CD4-positive, alpha-beta memory T cell (primary cell): Measurements from ENCODE around the gene SLC43A2. TPM values are rescaled to one million over a fixed set of nuclear protein-coding genes. Genes with fewer than 3 reads are reported as not detected.

ENCODE experiments used
- CTCF ChIA-PET: fragments of 350-600 bp; sonication (Branson Sonifier 250); formaldehyde crosslinking; loops from one replicate; lab custom pipeline; 2021; ENCODE audit warnings: inconsistent platforms; ENCODE audit not compliant: partially characterized antibody; lab: Charles Lee
- POLR2A ChIA-PET: fragments of 350-600 bp; sonication (Branson Sonifier 250); formaldehyde crosslinking; loops from one replicate; lab custom pipeline; 2021; ENCODE audit not compliant: partially characterized antibody; lab: Charles Lee
- DNase-seq, 5 donors: peaks; one replicate each; pipeline versions ENCODE4 v3.0.0 to v3.0.0-alpha.2; 2020 to 2022; ENCODE audit warnings: mixed read lengths in 1 of 5
- H3K27ac ChIP-seq: one replicate; pipeline ENCODE4 v1.7.0; 2013; ENCODE audit warnings: low read depth, low read length
- H3K27me3 ChIP-seq: 2 replicates; pipeline ENCODE4 v1.7.0; 2013; ENCODE audit warnings: mild to moderate bottlenecking, low read length, moderate library complexity; ENCODE audit not compliant: insufficient read depth
- H3K36me3 ChIP-seq: 2 replicates; pipeline ENCODE4 v1.7.0; 2013; ENCODE audit warnings: mild to moderate bottlenecking, low read length, moderate library complexity; ENCODE audit not compliant: insufficient read depth
- H3K4me1 ChIP-seq: 2 replicates; pipeline ENCODE4 v1.7.0; 2013; ENCODE audit warnings: mild to moderate bottlenecking, low read length, moderate library complexity; ENCODE audit not compliant: insufficient read depth
- H3K4me3 ChIP-seq, 2 donors: one replicate each; pipeline ENCODE4 v1.7.0; 2013; ENCODE audit warnings: low read length in 2 of 2, mild to moderate bottlenecking in 1 of 2
- H3K9me3 ChIP-seq, 2 donors: one replicate each; pipeline ENCODE4 v1.7.0; 2013; ENCODE audit warnings: low read length in 2 of 2, control low read depth in 1 of 2; ENCODE audit not compliant: control insufficient read depth in 1 of 2
- H3K27ac Mint-ChIP-seq, 7 donors: one replicate each; pipeline ENCODE4 v1.8.0; 2020 to 2021; ENCODE audit warnings: mixed read lengths in 7 of 7, mild to moderate bottlenecking in 6 of 7, inconsistent platforms in 3 of 7, moderate library complexity in 3 of 7
- H3K27me3 Mint-ChIP-seq, 2 donors: one replicate each; pipeline ENCODE4 v1.8.0; 2020 to 2021; ENCODE audit warnings: mixed read lengths in 2 of 2
- H3K36me3 Mint-ChIP-seq, 2 donors: one replicate each; pipeline ENCODE4 v1.8.0; 2020 to 2021; ENCODE audit warnings: mixed read lengths in 2 of 2, inconsistent platforms in 1 of 2, mild to moderate bottlenecking in 1 of 2
- H3K4me1 Mint-ChIP-seq, 4 donors: one replicate each; pipeline ENCODE4 v1.8.0; 2020 to 2021; ENCODE audit warnings: mixed read lengths in 4 of 4, mild to moderate bottlenecking in 1 of 4
- H3K4me3 Mint-ChIP-seq, 8 donors: one replicate each; pipeline ENCODE4 v1.8.0; 2020 to 2021; ENCODE audit warnings: mixed read lengths in 8 of 8, mild to moderate bottlenecking in 7 of 8, moderate library complexity in 6 of 8, inconsistent platforms in 3 of 8
- H3K9me3 Mint-ChIP-seq, 8 donors: one replicate each; pipeline ENCODE4 v1.8.0; 2020 to 2021; ENCODE audit warnings: mixed read lengths in 8 of 8, mild to moderate bottlenecking in 5 of 8, inconsistent platforms in 3 of 8, moderate library complexity in 1 of 8
- intact Hi-C: fragments of 100-400 bp; cut with micrococcal nuclease; formaldehyde crosslinking; loops from one replicate; pipeline ENCODE4 v1.15.1; 2023
- polyA plus RNA-seq, 2 donors: library from polyadenylated mRNA; unstranded; fragments of 300-500 nt; fragmentation: Illumina TruSeq; gene quantifications; one replicate each; pipeline ENCODE4 v1.2.3, GENCODE V29; 2021
- total RNA-seq, 2 experiments: library from RNA; stranded (reverse); gene quantifications; one replicate each; pipeline ENCODE4 v1.2.3, GENCODE V29; 2021

The SLC43A2 gene
- total and polyA plus RNA-seq, 4 experiments from 2014 or later, result 0.56 to 3.3 (median 1.3) TPM

DNA sequence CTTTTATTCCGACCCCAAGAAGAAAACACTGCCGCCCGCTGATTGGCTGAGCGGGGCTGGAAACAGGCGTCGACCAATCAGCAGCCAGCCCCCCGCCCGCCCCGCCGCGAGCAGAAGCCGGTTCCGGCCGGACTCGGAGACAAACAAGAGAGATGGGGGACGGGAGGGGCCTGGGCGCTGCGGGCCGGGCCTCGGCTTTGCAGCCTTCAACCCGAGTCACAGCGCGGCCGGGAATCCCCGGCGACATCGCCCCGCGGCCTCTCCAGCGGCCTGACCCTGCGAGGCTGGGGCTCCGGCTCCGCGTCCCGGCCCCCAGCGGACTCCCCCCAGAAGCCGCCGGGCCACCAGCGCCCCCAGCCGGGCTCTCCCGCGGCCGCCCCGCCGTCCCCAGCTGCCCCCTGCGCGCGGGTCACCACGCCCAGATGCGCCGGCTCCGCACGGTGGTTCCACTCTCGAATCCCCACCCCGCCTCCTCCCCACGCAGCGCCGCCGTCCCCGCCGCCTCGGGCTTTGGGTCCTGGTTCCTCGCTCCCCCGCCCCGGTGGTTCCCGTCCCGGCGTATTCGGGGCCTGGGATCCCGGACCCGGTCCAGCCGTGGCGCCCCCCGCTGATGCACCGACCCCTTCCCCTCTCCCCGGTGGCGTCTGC lies 346 bp upstream of the SLC43A2 start:
- H3K27me3 Mint-ChIP-seq, result peaks cover 1% of the 10 kb centered on the region in 2 donors
- peaks cover 0 to 6% of the 10 kb centered on the region in 2 donors for H3K36me3 Mint-ChIP-seq
- intact Hi-C loops, result loop anchor here (1.0 to 5.0 kb wide), 6 partner anchors 20 to 264 kb away; partner anchors contain the start of genes CRK, INPP5K, PITPNA and RILP
- peaks cover 8% of the 10 kb centered on the region for H3K27me3 ChIP-seq
- DNase-seq, result peak; percentile 83 to 90 (median 85)
- CTCF ChIA-PET, result interaction anchor here (0.8 to 4.1 kb wide), 9 partner anchors 9 to 277 kb away, joined by 3 to 21 read pairs (median 4); partner anchors contain the start of gene INPP5K
- H3K36me3 ChIP-seq, result no peaks in the 10 kb centered on the region
- H3K27ac Mint-ChIP-seq, result peak overlapping the region; percentile 75 to 96 (median 86)
- H3K4me1 ChIP-seq, result peaks cover 22% of the 10 kb centered on the region
- no peaks in the 10 kb centered on the region for H3K9me3 ChIP-seq
- H3K27ac ChIP-seq, result peak overlapping the region; percentile 44
- peaks cover 3 to 27% (median 12%) of the 10 kb centered on the region in 4 donors for H3K4me1 Mint-ChIP-seq
- peak overlapping the region; percentile 57 to 73 for H3K4me3 ChIP-seq
- H3K4me3 Mint-ChIP-seq, result peak overlapping the region; percentile 87 to 99 (median 92)
- no peaks in the 10 kb centered on the region for H3K9me3 Mint-ChIP-seq
- POLR2A ChIA-PET, result interaction anchor here (0.9 to 3.3 kb wide), 16 partner anchors 10 to 335 kb away, joined by 3 to 22 read pairs (median 4); partner anchors contain the start of genes CRK, INPP5K, PITPNA and RILP

DNA sequence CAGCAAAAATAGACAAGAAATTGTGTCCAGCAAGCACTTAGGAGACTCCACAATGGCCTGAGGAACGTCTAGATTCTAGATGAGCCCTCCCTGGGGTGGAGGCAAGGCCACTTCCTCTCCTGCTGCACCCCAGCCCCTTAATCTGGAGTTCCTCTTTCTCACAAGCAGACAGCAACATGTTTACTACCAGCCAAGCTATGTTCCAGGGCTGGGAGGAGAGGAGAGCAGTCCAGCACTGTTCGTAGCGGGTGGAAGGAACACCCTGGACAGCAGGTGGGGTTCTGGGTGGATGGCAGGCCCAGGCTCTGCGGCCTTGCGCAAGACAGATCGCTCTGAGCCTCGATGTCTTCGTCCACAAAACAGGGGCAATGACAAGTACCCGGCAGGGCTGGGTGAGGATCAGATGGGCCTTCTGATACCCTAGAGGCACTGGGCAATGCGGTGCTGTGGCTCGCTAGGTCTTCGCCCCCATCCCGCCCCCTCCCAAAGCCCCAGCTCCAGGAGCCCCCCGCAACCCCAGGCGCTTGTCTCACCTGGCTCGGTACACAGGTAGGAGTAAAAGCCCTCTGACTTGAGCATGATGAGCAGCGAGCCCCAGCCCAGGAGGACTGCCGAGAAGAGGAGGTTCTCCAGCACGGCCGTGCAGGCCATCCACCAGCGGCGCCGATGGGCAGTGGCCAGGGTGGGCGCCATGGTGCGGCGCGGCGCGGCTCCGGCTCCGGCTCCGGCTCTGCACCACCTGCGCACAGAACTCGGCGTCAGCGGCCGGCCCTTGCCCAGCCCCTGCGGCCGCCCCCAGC lies 1.3 kb downstream of the SLC43A2 start:
- Histone ChIP-seq H3K4me3 (peak overlapping the region in 1 of 2 donors; percentile 73), H3K27ac (no peak overlapping the region), H3K4me1 (peaks cover 22% of the 10 kb centered on the region), H3K36me3 (no peaks in the 10 kb centered on the region), H3K27me3 (peaks cover 8% of the 10 kb centered on the region), H3K9me3 (no peaks in the 10 kb centered on the region)
- peak overlapping the region; percentile 78 to 86 (median 80) for H3K4me3 Mint-ChIP-seq
- peaks cover 0 to 6% of the 10 kb centered on the region in 2 donors for H3K36me3 Mint-ChIP-seq
- H3K4me1 Mint-ChIP-seq, result peaks cover 3 to 27% (median 12%) of the 10 kb centered on the region in 4 donors
- H3K27ac Mint-ChIP-seq, result peak overlapping the region in 4 of 7 donors; percentile 18 to 68 (median 42)
- CTCF ChIA-PET, result interaction anchor here (4.1 kb wide), 1 partner anchor 262 kb away, joined by 21 read pairs; no protein-coding TSS in a partner anchor
- peaks cover 1% of the 10 kb centered on the region in 2 donors for H3K27me3 Mint-ChIP-seq
- POLR2A ChIA-PET, result interaction anchor here (0.8 to 3.3 kb wide), 11 partner anchors 11 to 333 kb away, joined by 3 to 22 read pairs (median 4); partner anchors contain the start of genes INPP5K, PITPNA, RILP and WDR81
- no peaks in the 10 kb centered on the region for H3K9me3 Mint-ChIP-seq
- no peak for DNase-seq
- intact Hi-C loops, result loop anchor here (5.0 kb wide), 1 partner anchor 170 kb away; the partner anchor contains the start of gene CRK

DNA sequence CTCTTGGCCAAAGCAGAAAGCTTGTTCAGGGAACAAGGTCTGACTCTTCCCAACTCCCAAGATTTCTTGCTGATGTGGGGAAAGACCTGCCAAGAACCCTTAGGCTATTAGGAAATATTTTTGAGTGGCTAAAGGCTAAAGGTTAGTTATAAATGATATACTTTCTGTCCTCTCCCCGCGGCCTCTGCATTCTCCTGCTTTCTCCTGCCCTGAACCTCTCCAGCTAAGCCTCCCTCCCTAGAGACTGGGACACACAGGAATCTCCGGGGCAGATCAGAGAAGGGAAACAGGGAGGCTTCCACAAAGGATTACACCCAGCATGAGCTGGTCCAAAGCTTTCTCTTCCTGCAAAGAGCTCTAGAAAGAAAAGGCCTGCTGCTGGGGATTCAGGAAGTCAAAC lies 2.3 kb downstream of the SLC43A2 start:
- H3K4me1 Mint-ChIP-seq, result peaks cover 3 to 27% (median 12%) of the 10 kb centered on the region in 4 donors
- H3K27me3 Mint-ChIP-seq, result peaks cover 1% of the 10 kb centered on the region in 2 donors
- intact Hi-C loops, result loop anchor here (5.0 kb wide), 1 partner anchor 169 kb away; the partner anchor contains the start of gene CRK
- H3K27ac ChIP-seq, result no peak overlapping the region
- H3K27me3 ChIP-seq, result peaks cover 8% of the 10 kb centered on the region
- peaks cover 0 to 6% of the 10 kb centered on the region in 2 donors for H3K36me3 Mint-ChIP-seq
- no peaks in the 10 kb centered on the region for H3K36me3 ChIP-seq
- no peak for DNase-seq
- ChIA-PET CTCF (interaction anchor here (1.6 kb wide), 1 partner anchor 52 kb away, joined by 4 read pairs; no protein-coding TSS in a partner anchor), POLR2A (interaction anchor here (0.6 kb wide), 1 partner anchor 395 kb away, joined by 3 read pairs; no protein-coding TSS in a partner anchor)
- no peaks in the 10 kb centered on the region for H3K9me3 Mint-ChIP-seq
- no peak overlapping the region for H3K4me3 ChIP-seq
- H3K4me3 Mint-ChIP-seq, result peak overlapping the region in 6 of 8 donors; percentile 4 to 86 (median 80)
- no peaks in the 10 kb centered on the region for H3K9me3 ChIP-seq
- H3K27ac Mint-ChIP-seq, result peak overlapping the region in 3 of 7 donors; percentile 64 to 73 (median 68)
- H3K4me1 ChIP-seq, result peaks cover 22% of the 10 kb centered on the region

DNA sequence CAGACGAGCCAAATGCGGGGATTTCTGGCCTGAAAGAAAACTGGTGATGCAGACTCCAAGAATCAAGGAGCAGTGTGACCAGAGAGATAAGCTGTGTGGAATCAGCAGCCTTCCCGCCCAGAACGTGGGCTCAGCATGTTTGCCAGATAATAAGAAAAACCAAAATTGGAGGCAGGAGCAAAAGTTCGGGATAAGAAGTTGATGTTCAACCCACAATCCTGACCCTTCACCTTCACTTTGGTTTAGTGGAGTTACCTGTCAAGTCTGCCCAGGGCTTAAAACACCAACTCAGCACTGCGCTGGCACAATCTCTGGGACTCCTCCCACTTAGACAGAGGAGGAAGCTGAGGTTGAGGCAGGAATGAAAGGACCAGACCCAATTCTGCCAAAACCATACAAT lies 3.1 kb downstream of the SLC43A2 start:
- Histone ChIP-seq H3K27me3 (peaks cover 8% of the 10 kb centered on the region), H3K27ac (no peak overlapping the region), H3K36me3 (no peaks in the 10 kb centered on the region), H3K4me1 (peaks cover 22% of the 10 kb centered on the region), H3K9me3 (no peaks in the 10 kb centered on the region), H3K4me3 (no peak overlapping the region)
- Mint-ChIP-seq H3K4me1 (peaks cover 3 to 27% (median 12%) of the 10 kb centered on the region in 4 donors), H3K4me3 (peak overlapping the region in 1 of 8 donors; percentile 22), H3K9me3 (no peaks in the 10 kb centered on the region), H3K36me3 (peaks cover 0 to 6% of the 10 kb centered on the region in 2 donors), H3K27me3 (peaks cover 1% of the 10 kb centered on the region in 2 donors), H3K27ac (no peak overlapping the region)
- POLR2A ChIA-PET, result no interaction called here
- intact Hi-C loops, result loop anchor here (5.0 kb wide), 1 partner anchor 168 kb away; the partner anchor contains the start of gene CRK
- CTCF ChIA-PET, result interaction anchor here (1.5 to 1.6 kb wide), 2 partner anchors 23 to 52 kb away, joined by 4 to 6 read pairs; partner anchors contain the start of gene RILP
- DNase-seq, result no peak

DNA sequence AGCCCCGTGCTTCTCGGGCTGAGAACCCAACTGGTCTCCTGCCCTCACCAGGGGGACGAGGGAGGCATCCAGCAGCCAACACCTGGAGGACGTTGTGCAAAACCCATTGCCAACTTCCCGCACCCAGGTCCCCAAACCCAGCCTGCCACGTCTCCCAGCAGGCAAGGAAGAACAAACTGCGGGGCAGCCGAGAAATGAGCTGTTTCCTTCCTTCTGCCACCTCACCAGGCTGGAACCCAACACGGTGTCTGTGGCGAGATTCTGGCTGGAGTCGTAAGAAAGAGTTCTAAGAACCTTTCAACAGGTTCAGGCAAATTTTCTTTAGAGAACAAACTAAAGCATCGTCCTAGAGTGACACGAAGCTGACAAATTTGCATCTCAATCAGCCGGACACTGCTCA lies 3.6 kb downstream of the SLC43A2 start:
- Mint-ChIP-seq H3K4me3 (no peak overlapping the region), H3K4me1 (peaks cover 1 to 23% (median 8%) of the 10 kb centered on the region in 4 donors), H3K36me3 (peaks cover 0 to 6% of the 10 kb centered on the region in 2 donors), H3K27ac (no peak overlapping the region), H3K9me3 (no peaks in the 10 kb centered on the region), H3K27me3 (peaks cover 0 to 1% of the 10 kb centered on the region in 2 donors)
- intact Hi-C loops, result loop anchor here (5.0 kb wide), 1 partner anchor 168 kb away; the partner anchor contains the start of gene CRK
- Histone ChIP-seq H3K27me3 (peaks cover 8% of the 10 kb centered on the region), H3K27ac (no peak overlapping the region), H3K9me3 (no peaks in the 10 kb centered on the region), H3K4me1 (peaks cover 21% of the 10 kb centered on the region), H3K36me3 (no peaks in the 10 kb centered on the region), H3K4me3 (no peak overlapping the region)
- ChIA-PET CTCF (interaction anchor here (1.5 to 1.6 kb wide), 2 partner anchors 23 to 51 kb away, joined by 4 to 6 read pairs; partner anchors contain the start of gene RILP), POLR2A (no interaction called here)
- DNase-seq, result no peak

DNA sequence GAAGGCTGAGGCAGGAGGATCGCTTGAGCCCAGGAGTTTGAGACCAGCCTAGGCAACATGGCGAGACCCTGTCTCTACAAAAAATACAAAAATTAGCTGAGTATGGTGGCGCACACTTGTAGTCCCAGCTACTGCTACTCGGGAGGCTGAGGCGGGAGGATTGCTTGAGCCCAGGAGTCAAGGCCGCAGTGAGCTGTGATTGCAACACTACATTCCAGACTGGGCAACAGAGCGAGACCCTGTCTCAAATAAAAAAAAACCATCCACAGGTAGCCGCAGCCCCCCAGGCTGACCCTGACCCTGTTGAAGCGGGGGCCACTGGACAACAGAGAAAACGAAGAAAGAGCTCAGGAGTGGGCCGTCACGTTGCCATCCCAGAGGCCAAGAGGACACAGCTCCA lies 4.0 kb downstream of the SLC43A2 start:
- Histone ChIP-seq H3K36me3 (no peaks in the 10 kb centered on the region), H3K4me1 (peaks cover 17% of the 10 kb centered on the region), H3K4me3 (no peak overlapping the region), H3K27ac (no peak overlapping the region), H3K27me3 (peaks cover 8% of the 10 kb centered on the region), H3K9me3 (no peaks in the 10 kb centered on the region)
- H3K27me3 Mint-ChIP-seq, result peaks cover 0 to 1% of the 10 kb centered on the region in 2 donors
- H3K4me3 Mint-ChIP-seq, result no peak overlapping the region
- DNase-seq, result no peak
- ChIA-PET CTCF (interaction anchor here (1.5 kb wide), 1 partner anchor 24 kb away, joined by 6 read pairs; the partner anchor contains the start of gene RILP), POLR2A (no interaction called here)
- intact Hi-C loops, result loop anchor here (5.0 kb wide), 1 partner anchor 167 kb away; the partner anchor contains the start of gene CRK
- H3K27ac Mint-ChIP-seq, result no peak overlapping the region
- peaks cover 0 to 6% of the 10 kb centered on the region in 2 donors for H3K36me3 Mint-ChIP-seq
- no peaks in the 10 kb centered on the region for H3K9me3 Mint-ChIP-seq
- H3K4me1 Mint-ChIP-seq, result peaks cover 0 to 21% (median 6%) of the 10 kb centered on the region in 4 donors
